Measurements from ENCODE around the gene GPR3.

- TF ChIP-seq CTCF (IDR thresholded peaks at IDR 0.05; ENCODE audit: insufficient read depth, low read length) (no peak), REST (IDR thresholded peaks at IDR 0.05; ENCODE audit: insufficient replicate concordance, low read depth) (no peak)
These were observed 13.9 kb downstream of the GPR3 start for GRCh38 chr1:27406362-27406680.
